Renal pelvis (tissue), 4 donors: ENCODE measurements around the gene SPI1. TPM values are rescaled to one million over a fixed set of nuclear protein-coding genes. Genes with fewer than 3 reads are reported as not detected.
"Not testable (repeated sequence)": the region's sequence is repeated elsewhere in the genome, so short reads cannot be mapped to it uniquely, and the experiment has no call there.

Source experiments
- DNase-seq: peaks from one replicate; pipeline ENCODE4 v3.0.0-alpha.2; 2013
- polyA plus RNA-seq, 3 donors: library from polyadenylated mRNA; unstranded; fragments of 120-200 nt; gene quantifications; one replicate each; pipeline ENCODE4 v1.2.1, GENCODE V29; 2013; ENCODE audit not compliant: insufficient read length in 3 of 3

SPI1 gene
- polyA plus RNA-seq, 3 donors: 3.7 to 5.7 (median 4.6) TPM

GRCh38 chr11:47327949-47328348, 50.4 kb downstream of the SPI1 start:
- no peak for DNase-seq

GRCh38 chr11:47327025-47327424, 51.3 kb downstream of the SPI1 start:
- DNase-seq: no peak

- DNase-seq: no peak
These were observed 52.1 kb downstream of the SPI1 start for GRCh38 chr11:47326198-47326597.

- DNase-seq: no peak
These were observed 52.9 kb downstream of the SPI1 start for GRCh38 chr11:47325271-47326041.

GRCh38 chr11:47324520-47324919, 53.8 kb downstream of the SPI1 start:
- no peak for DNase-seq

GRCh38 chr11:47318166-47318565, 60.2 kb downstream of the SPI1 start:
- DNase-seq: no peak

GRCh38 chr11:47317064-47317828, 61.1 kb downstream of the SPI1 start:
- no peak for DNase-seq

- DNase-seq: not testable (repeated sequence)
These were observed 61.8 kb downstream of the SPI1 start for GRCh38 chr11:47316501-47316900.

GRCh38 chr11:47314992-47315391, 63.4 kb downstream of the SPI1 start:
- no peak for DNase-seq

- DNase-seq: no peak
These were observed 70.1 kb downstream of the SPI1 start for GRCh38 chr11:47308050-47308823.

- no peak for DNase-seq
These were observed 71.9 kb downstream of the SPI1 start for GRCh38 chr11:47306484-47306844.

- DNase-seq: no peak
These were observed 72.4 kb downstream of the SPI1 start for GRCh38 chr11:47305734-47306483.

Other genes starting within 250 kb of the SPI1 start
- 10 to 100 TPM; 83.2 to 96.1 (median 92.3) TPM for gene ARFGAP2, start 201.7 kb downstream of the SPI1 start, polyA plus RNA-seq
- 10 to 100 TPM; 36.9 to 44.9 (median 44.6) TPM for gene PACSIN3, start 192.1 kb downstream of the SPI1 start, polyA plus RNA-seq
- gene DDB2, start 163.6 kb downstream of the SPI1 start, polyA plus RNA-seq: 10 to 100 TPM; 22.6 to 27.8 (median 25.5) TPM
- 10 to 100 TPM; 54.4 to 61.0 (median 59.4) TPM for gene ACP2, start 129.7 kb downstream of the SPI1 start, polyA plus RNA-seq
- gene NR1H3, start 120.6 kb downstream of the SPI1 start, polyA plus RNA-seq: 10 to 100 TPM; 46.7 to 56.2 (median 46.9) TPM
- 10 to 100 TPM; 46.6 to 57.8 (median 54.0) TPM for gene MADD, start 108.4 kb downstream of the SPI1 start, polyA plus RNA-seq
- under 1 TPM; 0.07 to 0.14 (median 0.10) TPM for gene MYBPC3, start 25.8 kb downstream of the SPI1 start, polyA plus RNA-seq
- gene SLC39A13, start 30.0 kb upstream of the SPI1 start, polyA plus RNA-seq: 10 to 100 TPM; 58.4 to 71.9 (median 64.3) TPM
- gene PSMC3, start 47.9 kb upstream of the SPI1 start, polyA plus RNA-seq: 100 to 1,000 TPM; 137 to 154 (median 143) TPM
- under 1 TPM; 0.23 to 0.52 (median 0.49) TPM for gene RAPSN, start 70.6 kb upstream of the SPI1 start, polyA plus RNA-seq
- 100 to 1,000 TPM in 2 of 3 donors, 10 to 100 TPM in 1; 91.7 to 120 (median 119) TPM for gene CELF1, start 174.6 kb upstream of the SPI1 start, polyA plus RNA-seq
- 10 to 100 TPM; 50.5 to 60.5 (median 55.3) TPM for gene PTPMT1, start 187.1 kb upstream of the SPI1 start, polyA plus RNA-seq
- 10 to 100 TPM; 28.6 to 29.4 (median 29.0) TPM for gene KBTBD4, start 200.4 kb upstream of the SPI1 start, polyA plus RNA-seq
- 100 to 1,000 TPM; 140 to 150 (median 144) TPM for gene NDUFS3, start 200.5 kb upstream of the SPI1 start, polyA plus RNA-seq
- gene FAM180B, start 208.1 kb upstream of the SPI1 start, polyA plus RNA-seq: under 1 TPM; 0.26 to 0.70 (median 0.65) TPM
- gene C1QTNF4, start 215.9 kb upstream of the SPI1 start, polyA plus RNA-seq: 10 to 100 TPM in 2 of 3 donors, 1 to 10 TPM in 1; 6.8 to 14.3 (median 11.8) TPM